NCI-H2227 treated with DMSO at 0.1 percent for 48 hours (cell line): Measurements from ENCODE around the gene EPHA8.

Experiments
- DNase-seq: peaks from one replicate; lab custom pipeline; 2025; lab: John Stamatoyannopoulos, UW

Gene EPHA8

GRCh38 chr1:22567197-22567596, 3.9 kb downstream of the EPHA8 start:
- DNase-seq: no peak

GRCh38 chr1:22567994-22568393, 4.7 kb downstream of the EPHA8 start:
- no peak for DNase-seq

- no peak for DNase-seq
These were observed 6.0 kb downstream of the EPHA8 start for GRCh38 chr1:22569269-22569668.

GRCh38 chr1:22570140-22570909, 7.0 kb downstream of the EPHA8 start:
- no peak for DNase-seq

- DNase-seq: no peak
These were observed 9.5 kb downstream of the EPHA8 start for GRCh38 chr1:22572818-22573217.

DNA sequence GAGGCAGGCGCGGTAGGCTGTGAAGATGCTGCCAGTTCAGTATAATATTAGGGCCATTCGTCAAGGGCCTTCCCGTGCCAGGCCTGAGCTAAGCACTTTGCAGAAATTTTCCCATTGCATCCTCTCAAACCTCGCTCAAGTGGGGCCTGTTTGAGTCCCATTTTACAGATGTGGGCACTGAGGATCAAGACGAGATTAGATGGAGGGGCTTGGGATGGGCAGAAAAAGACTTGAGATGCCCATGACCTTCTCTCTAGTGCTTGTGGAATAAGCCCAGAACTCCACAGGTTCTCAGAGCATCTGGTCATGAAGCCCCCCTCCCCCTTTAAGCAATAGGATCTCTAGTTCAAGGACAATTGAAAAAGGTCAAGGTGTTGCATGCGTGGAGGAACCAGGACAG, 9.9 kb downstream of the EPHA8 start:
- no peak for DNase-seq

DNA sequence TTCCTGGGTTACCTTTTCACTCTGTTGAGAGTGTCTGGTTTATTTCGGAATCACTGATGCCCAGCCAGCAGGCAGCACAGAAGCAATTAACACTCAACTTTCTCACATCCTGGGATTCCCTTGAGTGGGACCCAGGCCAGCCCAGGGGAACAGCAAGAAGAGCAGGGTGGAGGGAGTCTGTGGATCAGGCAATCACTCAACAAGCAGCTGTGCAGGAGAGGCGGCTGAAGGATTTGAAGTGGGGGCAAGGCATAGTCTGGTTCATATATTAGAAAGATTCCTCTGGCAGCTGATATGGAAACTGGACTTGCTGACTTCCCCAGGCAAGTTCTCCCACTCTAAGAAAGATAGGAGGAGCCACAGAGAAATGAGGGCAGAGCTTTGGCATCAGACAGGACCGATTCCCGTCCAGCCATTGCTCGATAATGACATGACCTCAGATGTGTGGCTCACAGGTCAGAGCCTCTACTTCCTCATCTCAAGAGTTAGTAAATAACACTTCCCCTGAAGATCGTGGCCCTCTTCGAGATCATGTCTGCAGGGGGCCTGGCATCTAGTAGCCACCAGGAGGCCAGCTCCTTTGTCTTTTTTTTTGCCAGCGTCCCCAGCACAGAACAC, 12.4 kb downstream of the EPHA8 start:
- DNase-seq: no peak

DNA sequence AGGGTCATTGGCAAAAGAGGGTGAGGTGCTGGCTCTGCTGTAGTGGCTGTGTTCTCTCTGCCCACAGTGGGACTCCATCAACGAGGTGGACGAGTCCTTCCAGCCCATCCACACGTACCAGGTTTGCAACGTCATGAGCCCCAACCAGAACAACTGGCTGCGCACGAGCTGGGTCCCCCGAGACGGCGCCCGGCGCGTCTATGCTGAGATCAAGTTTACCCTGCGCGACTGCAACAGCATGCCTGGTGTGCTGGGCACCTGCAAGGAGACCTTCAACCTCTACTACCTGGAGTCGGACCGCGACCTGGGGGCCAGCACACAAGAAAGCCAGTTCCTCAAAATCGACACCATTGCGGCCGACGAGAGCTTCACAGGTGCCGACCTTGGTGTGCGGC, 12.9 kb downstream of the EPHA8 start:
- no peak for DNase-seq

- DNase-seq: no peak
These were observed 13.3 kb downstream of the EPHA8 start for GRCh38 chr1:22576617-22577016.

- DNase-seq: no peak
These were observed 15.6 kb downstream of the EPHA8 start for GRCh38 chr1:22578732-22579361.

GRCh38 chr1:22579541-22580155, 16.4 kb downstream of the EPHA8 start:
- DNase-seq: no peak

- no peak for DNase-seq
These were observed 19.7 kb downstream of the EPHA8 start for GRCh38 chr1:22582661-22583635.

- no peak for DNase-seq
These were observed 20.8 kb downstream of the EPHA8 start for GRCh38 chr1:22584001-22584562.

- DNase-seq: no peak
These were observed 21.7 kb downstream of the EPHA8 start for GRCh38 chr1:22584970-22585369.

DNA sequence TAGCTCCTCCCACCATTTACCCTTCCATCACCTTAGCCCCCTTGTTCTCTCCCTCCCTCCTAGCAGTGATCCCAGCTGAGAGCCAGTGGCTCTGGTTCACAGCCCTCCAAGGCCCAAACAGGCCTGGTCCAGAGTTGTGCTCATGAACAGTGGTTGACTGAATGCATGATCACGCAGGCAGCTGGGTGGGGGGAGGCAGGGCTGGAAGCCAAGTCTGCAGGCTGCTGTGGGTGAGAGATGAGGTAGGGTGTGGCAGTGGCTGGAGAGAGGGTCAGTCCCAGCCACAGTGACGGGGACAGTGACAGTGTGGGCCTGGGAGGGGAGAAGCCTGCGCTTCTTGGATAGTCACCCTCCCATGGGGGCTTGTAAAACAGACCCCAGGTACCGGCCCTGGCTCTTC, 22.2 kb downstream of the EPHA8 start:
- DNase-seq: no peak

DNA sequence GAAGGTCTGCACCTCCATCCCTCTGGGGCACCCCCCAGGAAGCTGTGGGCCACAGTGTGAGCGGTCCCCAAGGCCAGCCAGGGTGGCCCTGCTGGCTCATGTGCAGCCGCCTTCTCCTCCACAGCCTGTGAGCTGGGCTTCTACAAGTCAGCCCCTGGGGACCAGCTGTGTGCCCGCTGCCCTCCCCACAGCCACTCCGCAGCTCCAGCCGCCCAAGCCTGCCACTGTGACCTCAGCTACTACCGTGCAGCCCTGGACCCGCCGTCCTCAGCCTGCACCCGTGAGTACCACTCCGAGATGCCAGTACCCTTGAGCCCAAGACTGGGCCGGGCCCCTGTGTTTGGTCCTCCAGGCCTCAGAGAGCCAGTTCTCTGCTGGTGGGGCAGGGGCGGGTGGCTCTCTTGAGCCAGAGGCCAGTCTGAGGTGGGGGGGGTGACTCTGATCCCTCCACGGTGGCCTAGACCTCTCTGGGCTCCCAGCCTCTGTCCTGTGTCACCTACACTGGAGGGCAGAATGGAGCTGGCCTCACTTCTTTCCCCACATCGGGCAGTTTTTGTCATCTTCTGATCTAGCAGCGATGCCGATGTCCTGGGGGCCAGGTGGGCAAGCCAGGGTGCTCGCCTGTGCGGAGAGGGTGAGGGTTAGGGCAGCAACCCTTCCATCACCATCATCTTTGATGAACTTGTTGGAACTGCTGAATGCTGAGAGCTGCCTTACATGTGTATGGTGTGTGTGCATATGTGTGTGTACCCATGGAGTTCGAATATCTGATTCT, 23.3 kb downstream of the EPHA8 start:
- DNase-seq: no peak

- DNase-seq: no peak
These were observed 24.0 kb downstream of the EPHA8 start for GRCh38 chr1:22587247-22587646.

GRCh38 chr1:22588899-22589422, 25.7 kb downstream of the EPHA8 start:
- no peak for DNase-seq

DNA sequence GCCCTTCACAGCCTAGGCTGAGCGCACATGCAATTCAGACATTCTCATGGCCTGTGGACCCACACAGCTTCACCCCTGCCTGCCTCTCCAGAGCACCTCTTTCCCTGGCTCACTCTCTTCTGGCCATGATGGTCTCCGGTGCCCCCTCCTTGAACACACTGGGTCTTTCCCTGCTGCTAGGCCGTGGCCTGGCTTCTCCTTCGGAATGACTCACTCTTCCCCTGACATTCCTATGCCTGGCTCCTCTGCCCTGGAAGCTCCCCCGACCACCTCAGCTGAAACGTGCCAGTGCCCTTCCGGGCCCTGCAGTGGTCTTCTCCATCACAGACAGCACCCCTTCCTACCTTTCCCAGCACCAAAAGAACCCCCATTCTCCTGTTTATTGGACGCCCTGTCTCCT, 28.3 kb downstream of the EPHA8 start:
- DNase-seq: no peak

- DNase-seq: no peak
These were observed 28.8 kb downstream of the EPHA8 start for GRCh38 chr1:22592051-22592450.
